Measurements from ENCODE around the gene PMP22. TPM values are rescaled to one million over a fixed set of nuclear protein-coding genes. Genes with fewer than 3 reads are reported as not detected.

Gene PMP22
- total RNA-seq, 1 donor from 2014 or later = 8.6 TPM

DNA sequence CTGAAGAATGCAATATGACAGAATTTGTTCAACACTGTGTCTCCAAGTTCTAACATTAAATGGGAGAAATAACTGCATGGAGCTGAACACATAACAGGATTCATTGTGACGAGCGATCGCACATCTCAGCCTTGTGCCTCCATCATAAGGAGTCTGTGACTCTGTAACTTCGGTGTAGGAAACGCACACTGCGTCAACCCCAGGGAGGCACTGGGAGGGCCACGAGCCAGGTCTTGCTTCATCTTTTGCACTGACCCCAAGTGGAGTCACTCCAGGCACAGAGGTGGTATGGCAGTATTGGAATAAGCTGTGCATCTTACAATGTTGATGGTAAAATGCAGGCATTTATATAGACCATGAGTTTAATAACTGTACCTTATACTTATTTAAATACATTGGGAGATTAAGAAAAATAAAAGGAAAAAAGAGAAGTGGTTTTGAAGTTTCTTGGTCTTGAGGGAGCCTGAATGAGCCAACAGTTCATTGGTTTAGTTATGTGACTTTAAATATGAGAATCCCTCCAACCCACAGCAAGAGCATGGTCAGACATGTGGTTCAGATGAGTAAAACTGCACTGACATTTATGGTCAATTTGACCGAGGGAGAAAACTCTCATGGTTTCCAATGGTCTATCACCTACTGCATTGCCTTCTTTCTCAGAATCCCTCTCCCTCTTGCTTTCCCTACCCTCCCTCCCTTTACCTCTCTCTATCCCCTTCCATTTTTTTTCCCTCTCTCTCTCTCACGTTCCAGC is 5.7 kb upstream of the PMP22 start:
- TF ChIP-seq CTCF (conservative IDR thresholded peaks at IDR 0.05; ENCODE audit: low read depth, low read length) = no peak
- no peak overlapping the region for H3K4me3 ChIP-seq (ENCODE audit: low read depth, low read length)
- DNase-seq (ENCODE audit: low read depth) = no peak

DNA sequence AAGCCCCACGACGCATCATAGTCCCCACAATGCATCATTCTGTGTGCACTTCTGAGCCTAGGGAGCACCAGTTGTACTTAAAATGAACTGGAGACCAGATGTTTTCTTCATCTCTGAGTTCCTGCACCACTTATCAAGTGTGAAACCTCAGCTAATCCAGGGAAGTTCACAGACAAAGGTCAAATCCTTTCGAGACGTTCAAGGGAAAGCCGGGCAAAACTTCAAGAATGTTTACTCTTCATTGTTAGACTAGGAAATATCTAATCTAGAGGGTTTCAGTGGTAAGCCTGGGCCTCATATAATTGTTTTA is 4.6 kb upstream of the PMP22 start:
- H3K4me3 ChIP-seq (ENCODE audit: low read depth, low read length) = no peak overlapping the region
- TF ChIP-seq CTCF (conservative IDR thresholded peaks at IDR 0.05; ENCODE audit: low read depth, low read length) = no peak
- DNase-seq (ENCODE audit: low read depth) = no peak

GRCh38 chr17:15269087-15269779 is 4.1 kb upstream of the PMP22 start:
- H3K4me3 ChIP-seq (ENCODE audit: low read depth, low read length) = no peak overlapping the region
- TF ChIP-seq CTCF (conservative IDR thresholded peaks at IDR 0.05; ENCODE audit: low read depth, low read length) = no peak
- no peak for DNase-seq (ENCODE audit: low read depth)

DNA sequence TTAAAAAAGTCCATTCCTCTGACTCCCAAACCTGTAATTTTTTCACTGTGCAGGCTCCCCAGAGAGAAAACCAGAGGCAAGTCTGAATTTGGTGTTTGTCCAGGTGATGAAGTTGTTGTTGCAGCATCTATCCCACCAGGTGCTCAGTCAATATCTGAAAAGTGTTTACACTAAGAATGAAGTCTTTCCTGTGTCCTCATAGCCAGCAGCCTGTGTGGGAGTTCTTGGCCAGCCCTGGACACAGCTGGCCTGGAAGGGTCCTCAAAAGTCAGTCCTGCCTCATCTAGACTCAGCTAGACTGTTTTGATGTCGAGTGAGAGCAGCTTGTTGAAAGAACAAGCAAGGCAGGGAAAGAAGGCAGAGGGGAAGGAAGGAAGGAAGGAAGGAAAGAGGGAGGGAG is 3.3 kb upstream of the PMP22 start:
- DNase-seq (ENCODE audit: low read depth) = no peak
- no peak overlapping the region for H3K4me3 ChIP-seq (ENCODE audit: low read depth, low read length)
- no peak for TF ChIP-seq CTCF (conservative IDR thresholded peaks at IDR 0.05; ENCODE audit: low read depth, low read length)

GRCh38 chr17:15267996-15268395 is 2.9 kb upstream of the PMP22 start:
- no peak for DNase-seq (ENCODE audit: low read depth)
- H3K4me3 ChIP-seq (ENCODE audit: low read depth, low read length) = no peak overlapping the region
- no peak for TF ChIP-seq CTCF (conservative IDR thresholded peaks at IDR 0.05; ENCODE audit: low read depth, low read length)

- no peak for DNase-seq (ENCODE audit: low read depth)
- TF ChIP-seq CTCF (conservative IDR thresholded peaks at IDR 0.05; ENCODE audit: low read depth, low read length) = no peak
- no peak overlapping the region for H3K4me3 ChIP-seq (ENCODE audit: low read depth, low read length)
These were observed 1.4 kb upstream of the PMP22 start for GRCh38 chr17:15266325-15267125.
